ENCODE results near the gene WASF2. TPM values are rescaled to one million over a fixed set of nuclear protein-coding genes. Genes with fewer than 3 reads are reported as not detected.

Gene WASF2
- total RNA-seq, 1 donor from 2014 or later, result 25.6 TPM

GRCh38 chr1:27521861-27522431, 32.0 kb upstream of the WASF2 start:
- Histone ChIP-seq H3K4me3 (ENCODE audit: low read length in 3 of 3) (peak overlapping the region; percentile 56 to 68 (median 66)), H3K9ac (ENCODE audit: low read depth in 1 of 3, low read length in 3 of 3) (peak overlapping the region in 2 of 3 donors; percentile 52 to 79), H3K27me3 (ENCODE audit: control insufficient read depth in 3 of 3, insufficient read depth in 3 of 3, low read length in 3 of 3) (no peaks in the 10 kb centered on the region), H3K4me1 (ENCODE audit: control insufficient read depth in 3 of 3, insufficient read depth in 3 of 3, low read length in 3 of 3) (peaks cover 80 to 89% (median 85%) of the 10 kb centered on the region in 3 donors), H3K9me3 (ENCODE audit: control insufficient read depth in 3 of 3, low read length in 3 of 3) (no peaks in the 10 kb centered on the region), H3K27ac (ENCODE audit: low read depth, low read length) (peak overlapping the region; percentile 93), H3K36me3 (ENCODE audit: control insufficient read depth in 3 of 3, insufficient read depth in 3 of 3, low read length in 3 of 3) (no peaks in the 10 kb centered on the region)

- Histone ChIP-seq H3K27ac (ENCODE audit: low read depth, low read length) (peak overlapping the region; percentile 29), H3K9me3 (ENCODE audit: control insufficient read depth in 3 of 3, low read length in 3 of 3) (no peaks in the 10 kb centered on the region), H3K4me3 (ENCODE audit: low read length in 3 of 3) (peak overlapping the region; percentile 0 to 40 (median 6)), H3K36me3 (ENCODE audit: control insufficient read depth in 3 of 3, insufficient read depth in 3 of 3, low read length in 3 of 3) (no peaks in the 10 kb centered on the region), H3K9ac (ENCODE audit: low read depth in 1 of 3, low read length in 3 of 3) (peak overlapping the region in 1 of 3 donors; percentile 79), H3K27me3 (ENCODE audit: control insufficient read depth in 3 of 3, insufficient read depth in 3 of 3, low read length in 3 of 3) (no peaks in the 10 kb centered on the region), H3K4me1 (ENCODE audit: control insufficient read depth in 3 of 3, insufficient read depth in 3 of 3, low read length in 3 of 3) (peaks cover 80 to 89% (median 84%) of the 10 kb centered on the region in 3 donors)
Observed at GRCh38 chr1:27521336-27521831, 31.4 kb upstream of the WASF2 start.

- H3K4me1 ChIP-seq (ENCODE audit: control insufficient read depth in 3 of 3, insufficient read depth in 3 of 3, low read length in 3 of 3), result peaks cover 80 to 89% (median 84%) of the 10 kb centered on the region in 3 donors
- no peaks in the 10 kb centered on the region for H3K36me3 ChIP-seq (ENCODE audit: control insufficient read depth in 3 of 3, insufficient read depth in 3 of 3, low read length in 3 of 3)
- peak overlapping the region; percentile 29 for H3K27ac ChIP-seq (ENCODE audit: low read depth, low read length)
- H3K9ac ChIP-seq (ENCODE audit: low read depth in 1 of 3, low read length in 3 of 3), result peak overlapping the region in 1 of 3 donors; percentile 79
- no peaks in the 10 kb centered on the region for H3K27me3 ChIP-seq (ENCODE audit: control insufficient read depth in 3 of 3, insufficient read depth in 3 of 3, low read length in 3 of 3)
- no peaks in the 10 kb centered on the region for H3K9me3 ChIP-seq (ENCODE audit: control insufficient read depth in 3 of 3, low read length in 3 of 3)
- H3K4me3 ChIP-seq (ENCODE audit: low read length in 3 of 3), result peak overlapping the region in 1 of 3 donors; percentile 0
Observed at GRCh38 chr1:27520651-27521050, 30.7 kb upstream of the WASF2 start.

- Histone ChIP-seq H3K9me3 (ENCODE audit: control insufficient read depth in 3 of 3, low read length in 3 of 3) (no peaks in the 10 kb centered on the region), H3K4me1 (ENCODE audit: control insufficient read depth in 3 of 3, insufficient read depth in 3 of 3, low read length in 3 of 3) (peaks cover 70 to 82% (median 75%) of the 10 kb centered on the region in 3 donors), H3K27ac (ENCODE audit: low read depth, low read length) (peak overlapping the region; percentile 30), H3K4me3 (ENCODE audit: low read length in 3 of 3) (no peak overlapping the region), H3K36me3 (ENCODE audit: control insufficient read depth in 3 of 3, insufficient read depth in 3 of 3, low read length in 3 of 3) (no peaks in the 10 kb centered on the region), H3K27me3 (ENCODE audit: control insufficient read depth in 3 of 3, insufficient read depth in 3 of 3, low read length in 3 of 3) (no peaks in the 10 kb centered on the region), H3K9ac (ENCODE audit: low read depth in 1 of 3, low read length in 3 of 3) (peak overlapping the region in 1 of 3 donors; percentile 62)
Observed at GRCh38 chr1:27519331-27520258, 29.6 kb upstream of the WASF2 start.

- H3K27me3 ChIP-seq (ENCODE audit: control insufficient read depth in 3 of 3, insufficient read depth in 3 of 3, low read length in 3 of 3), result no peaks in the 10 kb centered on the region
- H3K36me3 ChIP-seq (ENCODE audit: control insufficient read depth in 3 of 3, insufficient read depth in 3 of 3, low read length in 3 of 3), result no peaks in the 10 kb centered on the region
- H3K9me3 ChIP-seq (ENCODE audit: control insufficient read depth in 3 of 3, low read length in 3 of 3), result no peaks in the 10 kb centered on the region
- H3K9ac ChIP-seq (ENCODE audit: low read depth in 1 of 3, low read length in 3 of 3), result no peak overlapping the region
- H3K4me3 ChIP-seq (ENCODE audit: low read length in 3 of 3), result no peak overlapping the region
- H3K4me1 ChIP-seq (ENCODE audit: control insufficient read depth in 3 of 3, insufficient read depth in 3 of 3, low read length in 3 of 3), result peaks cover 68 to 79% (median 72%) of the 10 kb centered on the region in 3 donors
- H3K27ac ChIP-seq (ENCODE audit: low read depth, low read length), result no peak overlapping the region
Observed at GRCh38 chr1:27518808-27519207, 28.8 kb upstream of the WASF2 start.

GRCh38 chr1:27517907-27518718, 28.1 kb upstream of the WASF2 start:
- H3K9ac ChIP-seq (ENCODE audit: low read depth in 1 of 3, low read length in 3 of 3), result peak overlapping the region in 2 of 3 donors; percentile 20 to 40
- H3K27ac ChIP-seq (ENCODE audit: low read depth, low read length), result peak overlapping the region; percentile 44
- H3K27me3 ChIP-seq (ENCODE audit: control insufficient read depth in 3 of 3, insufficient read depth in 3 of 3, low read length in 3 of 3), result no peaks in the 10 kb centered on the region
- H3K4me1 ChIP-seq (ENCODE audit: control insufficient read depth in 3 of 3, insufficient read depth in 3 of 3, low read length in 3 of 3), result peaks cover 67 to 79% (median 70%) of the 10 kb centered on the region in 3 donors
- no peak overlapping the region for H3K4me3 ChIP-seq (ENCODE audit: low read length in 3 of 3)
- no peaks in the 10 kb centered on the region for H3K9me3 ChIP-seq (ENCODE audit: control insufficient read depth in 3 of 3, low read length in 3 of 3)
- no peaks in the 10 kb centered on the region for H3K36me3 ChIP-seq (ENCODE audit: control insufficient read depth in 3 of 3, insufficient read depth in 3 of 3, low read length in 3 of 3)

GRCh38 chr1:27517301-27517700, 27.3 kb upstream of the WASF2 start:
- H3K4me1 ChIP-seq (ENCODE audit: control insufficient read depth in 3 of 3, insufficient read depth in 3 of 3, low read length in 3 of 3), result peaks cover 59 to 71% (median 62%) of the 10 kb centered on the region in 3 donors
- peak overlapping the region; percentile 73 for H3K27ac ChIP-seq (ENCODE audit: low read depth, low read length)
- no peaks in the 10 kb centered on the region for H3K36me3 ChIP-seq (ENCODE audit: control insufficient read depth in 3 of 3, insufficient read depth in 3 of 3, low read length in 3 of 3)
- no peak overlapping the region for H3K4me3 ChIP-seq (ENCODE audit: low read length in 3 of 3)
- no peaks in the 10 kb centered on the region for H3K27me3 ChIP-seq (ENCODE audit: control insufficient read depth in 3 of 3, insufficient read depth in 3 of 3, low read length in 3 of 3)
- no peaks in the 10 kb centered on the region for H3K9me3 ChIP-seq (ENCODE audit: control insufficient read depth in 3 of 3, low read length in 3 of 3)
- H3K9ac ChIP-seq (ENCODE audit: low read depth in 1 of 3, low read length in 3 of 3), result no peak overlapping the region

- Histone ChIP-seq H3K36me3 (ENCODE audit: control insufficient read depth in 3 of 3, insufficient read depth in 3 of 3, low read length in 3 of 3) (no peaks in the 10 kb centered on the region), H3K4me1 (ENCODE audit: control insufficient read depth in 3 of 3, insufficient read depth in 3 of 3, low read length in 3 of 3) (peaks cover 43 to 54% (median 45%) of the 10 kb centered on the region in 3 donors), H3K27me3 (ENCODE audit: control insufficient read depth in 3 of 3, insufficient read depth in 3 of 3, low read length in 3 of 3) (no peaks in the 10 kb centered on the region), H3K4me3 (ENCODE audit: low read length in 3 of 3) (no peak overlapping the region), H3K27ac (ENCODE audit: low read depth, low read length) (peak overlapping the region; percentile 73), H3K9ac (ENCODE audit: low read depth in 1 of 3, low read length in 3 of 3) (peak overlapping the region in 1 of 3 donors; percentile 16), H3K9me3 (ENCODE audit: control insufficient read depth in 3 of 3, low read length in 3 of 3) (no peaks in the 10 kb centered on the region)
Observed at GRCh38 chr1:27515626-27516025, 25.7 kb upstream of the WASF2 start.

GRCh38 chr1:27513958-27514357, 24.0 kb upstream of the WASF2 start:
- H3K27ac ChIP-seq (ENCODE audit: low read depth, low read length), result no peak overlapping the region

More at GRCh38 chr1:27513958-27514357, 24.0 kb upstream of the WASF2 start:
- no peaks in the 10 kb centered on the region for H3K9me3 ChIP-seq (ENCODE audit: control insufficient read depth in 3 of 3, low read length in 3 of 3)
- peak overlapping the region in 1 of 3 donors; percentile 16 for H3K9ac ChIP-seq (ENCODE audit: low read depth in 1 of 3, low read length in 3 of 3)
- no peaks in the 10 kb centered on the region for H3K36me3 ChIP-seq (ENCODE audit: control insufficient read depth in 3 of 3, insufficient read depth in 3 of 3, low read length in 3 of 3)
- peaks cover 33 to 41% (median 35%) of the 10 kb centered on the region in 3 donors for H3K4me1 ChIP-seq (ENCODE audit: control insufficient read depth in 3 of 3, insufficient read depth in 3 of 3, low read length in 3 of 3)
- no peak overlapping the region for H3K4me3 ChIP-seq (ENCODE audit: low read length in 3 of 3)
- H3K27me3 ChIP-seq (ENCODE audit: control insufficient read depth in 3 of 3, insufficient read depth in 3 of 3, low read length in 3 of 3), result no peaks in the 10 kb centered on the region

Measured in skeletal muscle tissue (tissue), 4 donors.